IPS-15b (cell line): Measurements from ENCODE around the gene OR12D2.
"Not testable (repeated sequence)": the region's sequence is repeated elsewhere in the genome, so short reads cannot be mapped to it uniquely, and the experiment has no call there.

Source experiments
- H3K27me3 ChIP-seq: one replicate; pipeline ENCODE4 v1.6.1; 2013; ENCODE audit warnings: low read length; ENCODE audit not compliant: control insufficient read depth, insufficient read depth
- H3K36me3 ChIP-seq: one replicate; pipeline ENCODE4 v1.6.1; 2013; ENCODE audit warnings: low read length; ENCODE audit not compliant: control insufficient read depth, insufficient read depth
- H3K4me1 ChIP-seq: one replicate; pipeline ENCODE4 v1.6.1; 2013; ENCODE audit warnings: mild to moderate bottlenecking, low read length; ENCODE audit not compliant: control insufficient read depth, insufficient read depth
- H3K4me3 ChIP-seq: one replicate; pipeline ENCODE4 v1.5.1; 2013; ENCODE audit warnings: low read depth, low read length
- H3K9ac ChIP-seq: one replicate; pipeline ENCODE4 v1.6.1; 2013; ENCODE audit warnings: low read depth, mild to moderate bottlenecking, low read length
- H3K9me3 ChIP-seq: one replicate; pipeline ENCODE4 v1.6.1; 2013; ENCODE audit warnings: mild to moderate bottlenecking, low read length; ENCODE audit not compliant: control insufficient read depth, insufficient read depth

Gene OR12D2, protein sequence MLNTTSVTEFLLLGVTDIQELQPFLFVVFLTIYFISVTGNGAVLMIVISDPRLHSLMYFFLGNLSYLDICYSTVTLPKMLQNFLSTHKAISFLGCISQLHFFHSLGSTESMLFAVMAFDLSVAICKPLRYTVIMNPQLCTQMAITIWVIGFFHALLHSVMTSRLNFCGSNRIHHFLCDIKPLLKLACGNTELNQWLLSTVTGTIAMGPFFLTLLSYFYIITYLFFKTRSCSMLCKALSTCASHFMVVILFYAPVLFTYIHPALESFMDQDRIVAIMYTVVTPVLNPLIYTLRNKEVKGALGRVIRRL

DNA sequence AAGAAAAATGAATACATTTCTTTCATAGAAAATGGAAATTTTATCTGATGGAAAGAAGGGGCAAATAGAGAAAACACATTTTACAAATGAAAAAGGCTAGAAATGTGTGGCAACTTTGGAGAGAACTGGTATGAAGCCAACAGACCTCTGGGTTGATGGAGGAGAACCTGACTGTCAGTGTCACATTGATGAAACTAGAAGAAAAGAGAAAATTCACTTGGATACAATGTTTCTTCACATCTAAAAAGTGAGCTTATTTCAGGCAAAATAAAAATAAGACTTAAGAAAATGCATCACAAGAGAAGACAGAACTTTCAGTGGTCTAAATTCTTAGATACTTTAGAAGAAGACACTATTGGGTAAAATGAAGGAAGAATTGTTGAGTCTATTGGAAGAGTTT is at the start of gene OR12D2:
Gene OR12D2, plus strand, starts transcription at position 301 of the 400 bp plus-strand sequence. CDS start 1,069 bp downstream, outside the sequence.
- Histone ChIP-seq H3K4me3 (no peak within 1 kb of the TSS), H3K9me3 (no peaks in the 10 kb centered on the region), H3K9ac (no peak within 1 kb of the TSS), H3K4me1 (peaks cover 3% of the 10 kb centered on the region), H3K36me3 (no peaks in the 10 kb centered on the region), H3K27me3 (no peaks in the 10 kb centered on the region)

DNA sequence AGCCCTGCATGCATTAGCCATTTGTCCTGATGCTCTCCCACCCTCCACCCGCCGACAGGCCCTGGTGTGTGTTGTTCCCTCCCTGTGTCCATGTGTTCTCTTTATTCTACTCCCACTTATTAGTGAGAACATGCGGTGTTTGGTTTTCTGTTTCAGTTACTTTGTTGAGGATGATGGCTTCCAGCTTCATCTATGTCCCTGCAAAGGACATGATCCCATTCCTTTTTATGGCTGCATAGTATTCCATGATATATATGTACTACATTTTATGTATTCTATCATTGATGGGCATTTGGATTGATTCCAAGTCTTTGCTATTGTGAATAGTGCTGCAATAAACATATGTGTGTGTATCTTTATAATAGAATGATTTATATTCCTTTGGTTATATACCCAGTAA is 46.1 kb upstream of the OR12D2 start:
- not testable (repeated sequence) for H3K4me1 ChIP-seq, H3K4me3 ChIP-seq, H3K27me3 ChIP-seq, H3K36me3 ChIP-seq, H3K9ac ChIP-seq, H3K9me3 ChIP-seq

DNA sequence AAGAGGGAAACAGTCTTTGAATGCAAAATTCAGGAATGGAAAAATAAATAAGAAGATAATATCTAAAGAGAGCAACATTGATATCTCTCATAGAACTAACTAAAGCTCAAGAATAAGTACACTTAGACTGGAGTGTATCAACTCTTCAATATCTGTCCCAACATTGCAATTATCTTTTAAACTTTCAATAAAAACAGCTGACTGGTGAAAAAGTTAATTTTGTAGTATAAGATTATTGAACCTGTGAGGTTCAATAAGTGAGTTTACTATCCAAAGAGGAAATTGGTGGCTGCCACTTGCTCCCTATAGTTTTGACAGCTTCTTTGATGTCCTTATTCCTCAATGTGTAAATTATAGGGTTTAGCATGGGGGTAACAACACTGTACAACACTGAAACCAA is 40.5 kb upstream of the OR12D2 start:
- H3K27me3 ChIP-seq = no peaks in the 10 kb centered on the region
- H3K9ac ChIP-seq = no peak overlapping the region
- H3K36me3 ChIP-seq = no peaks in the 10 kb centered on the region
- H3K4me3 ChIP-seq = no peak overlapping the region
- no peaks in the 10 kb centered on the region for H3K9me3 ChIP-seq
- H3K4me1 ChIP-seq = no peaks in the 10 kb centered on the region

DNA sequence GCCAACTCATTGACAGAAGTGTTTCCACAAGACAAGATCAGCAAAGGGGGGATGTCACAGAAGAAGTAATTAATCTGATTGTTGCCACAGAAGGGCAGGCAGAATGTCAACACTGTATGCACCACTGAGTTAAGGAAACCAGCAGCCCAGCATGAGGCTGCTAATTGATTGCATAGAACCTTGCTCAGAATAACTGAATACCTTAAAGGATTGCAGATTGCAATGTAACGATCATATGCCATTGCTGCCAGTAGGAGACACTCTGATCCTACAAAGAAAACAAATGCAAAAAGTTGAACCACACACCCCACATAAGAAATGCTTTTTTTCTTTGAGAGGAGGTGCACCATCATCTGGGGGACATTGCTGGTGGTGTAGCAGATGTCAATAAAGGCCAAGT is 39.8 kb upstream of the OR12D2 start:
- H3K27me3 ChIP-seq = no peaks in the 10 kb centered on the region
- no peaks in the 10 kb centered on the region for H3K9me3 ChIP-seq
- no peaks in the 10 kb centered on the region for H3K36me3 ChIP-seq
- H3K9ac ChIP-seq = no peak overlapping the region
- H3K4me1 ChIP-seq = no peaks in the 10 kb centered on the region
- H3K4me3 ChIP-seq = no peak overlapping the region

DNA sequence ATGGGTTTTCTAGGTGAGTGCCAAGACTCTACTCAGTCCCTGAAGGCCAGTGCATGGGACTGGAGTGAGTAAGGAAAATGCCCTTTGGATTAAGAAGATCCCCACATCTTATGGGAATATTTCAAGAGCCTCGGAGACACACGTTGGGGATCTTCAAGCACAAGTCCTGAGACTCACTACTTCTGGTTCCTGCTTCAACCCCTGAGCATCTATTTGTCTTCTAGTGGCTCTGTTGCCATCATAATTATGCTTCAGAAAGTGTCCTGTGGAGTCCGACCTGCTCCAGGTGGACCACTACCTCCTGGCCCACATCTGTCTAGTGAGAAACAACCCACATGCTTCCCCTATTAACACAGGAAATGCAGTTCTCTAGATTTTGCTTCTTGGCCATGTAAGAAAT is 26.7 kb upstream of the OR12D2 start, which contains the start of gene OR5V1:
Gene OR5V1, minus strand, starts transcription at position 101 of the 400 bp plus-strand sequence. CDS start 12,670 bp downstream, outside the sequence.
- H3K9ac ChIP-seq = no peak within 1 kb of the TSS
- H3K4me1 ChIP-seq = no peaks in the 10 kb centered on the region
- H3K4me3 ChIP-seq = no peak within 1 kb of the TSS
- no peaks in the 10 kb centered on the region for H3K36me3 ChIP-seq
- no peaks in the 10 kb centered on the region for H3K9me3 ChIP-seq
- no peaks in the 10 kb centered on the region for H3K27me3 ChIP-seq

DNA sequence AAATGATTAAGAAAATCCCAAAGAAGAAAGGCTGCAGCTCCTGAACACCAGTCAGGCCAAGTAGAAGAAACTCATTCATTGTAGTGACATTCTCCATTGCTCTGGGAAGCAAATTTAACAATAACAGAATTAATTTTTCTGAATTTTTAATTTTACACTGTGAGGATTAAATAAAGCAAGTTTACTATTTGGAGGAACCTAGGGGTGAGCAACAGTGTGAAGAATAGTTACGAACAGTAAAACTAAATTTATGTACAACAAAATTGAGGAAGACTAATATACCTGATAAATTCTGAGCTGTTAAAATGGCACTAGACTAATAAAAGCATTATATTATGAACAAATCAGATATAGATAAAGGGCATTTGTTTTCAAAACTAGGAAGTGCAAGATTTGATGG is 20.2 kb upstream of the OR12D2 start, which contains the start of gene OR12D3:
Gene OR12D3, minus strand, starts transcription at position 101 of the 400 bp plus-strand sequence. Its CDS starts 4 bp downstream, at position 97.
- H3K4me1 ChIP-seq = no peaks in the 10 kb centered on the region
- no peaks in the 10 kb centered on the region for H3K27me3 ChIP-seq
- no peaks in the 10 kb centered on the region for H3K36me3 ChIP-seq
- H3K4me3 ChIP-seq = no peak within 1 kb of the TSS
- no peak within 1 kb of the TSS for H3K9ac ChIP-seq
- no peaks in the 10 kb centered on the region for H3K9me3 ChIP-seq

DNA sequence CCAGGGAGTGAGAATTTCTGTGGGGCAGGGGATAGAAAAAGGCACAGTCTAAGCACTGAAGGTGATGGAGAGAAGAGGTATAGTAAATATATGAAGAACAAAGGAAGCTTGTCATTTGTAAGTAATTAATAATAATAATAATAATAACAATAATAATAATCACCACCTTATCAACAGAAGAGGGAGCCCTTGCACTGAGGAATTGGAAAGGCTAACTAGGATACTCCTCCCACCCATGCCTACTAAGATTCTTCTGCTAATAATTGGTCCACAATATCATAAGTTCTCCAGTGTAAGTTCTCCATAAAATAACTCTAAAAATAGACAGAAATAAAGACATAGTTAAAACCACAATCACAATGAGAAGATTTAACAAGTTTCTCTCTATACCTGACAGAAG is 19.4 kb upstream of the OR12D2 start:
- Histone ChIP-seq H3K27me3 (no peaks in the 10 kb centered on the region), H3K36me3 (no peaks in the 10 kb centered on the region), H3K4me1 (no peaks in the 10 kb centered on the region), H3K9ac (no peak overlapping the region), H3K4me3 (no peak overlapping the region), H3K9me3 (no peaks in the 10 kb centered on the region)

DNA sequence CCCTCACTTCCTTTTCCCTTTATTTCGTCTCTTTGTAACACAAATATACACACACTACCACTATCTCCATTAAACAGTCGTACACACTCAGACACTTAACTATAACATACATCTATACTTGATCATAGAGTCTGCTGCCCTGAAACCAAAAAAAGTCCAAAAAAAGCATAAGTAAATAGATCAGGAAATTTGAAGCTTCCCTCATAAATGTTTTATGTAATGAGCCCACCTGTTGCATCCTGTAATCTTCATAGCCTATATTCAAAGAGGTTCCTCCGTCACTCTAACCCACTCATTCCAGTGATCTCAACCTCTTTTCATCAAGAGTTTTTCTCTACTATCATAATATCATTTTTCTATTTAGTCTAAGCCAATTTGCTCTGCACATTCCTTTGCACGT is 6.9 kb upstream of the OR12D2 start:
- no peaks in the 10 kb centered on the region for H3K27me3 ChIP-seq
- H3K9ac ChIP-seq = no peak overlapping the region
- H3K9me3 ChIP-seq = no peaks in the 10 kb centered on the region
- no peaks in the 10 kb centered on the region for H3K36me3 ChIP-seq
- no peaks in the 10 kb centered on the region for H3K4me1 ChIP-seq
- no peak overlapping the region for H3K4me3 ChIP-seq

DNA sequence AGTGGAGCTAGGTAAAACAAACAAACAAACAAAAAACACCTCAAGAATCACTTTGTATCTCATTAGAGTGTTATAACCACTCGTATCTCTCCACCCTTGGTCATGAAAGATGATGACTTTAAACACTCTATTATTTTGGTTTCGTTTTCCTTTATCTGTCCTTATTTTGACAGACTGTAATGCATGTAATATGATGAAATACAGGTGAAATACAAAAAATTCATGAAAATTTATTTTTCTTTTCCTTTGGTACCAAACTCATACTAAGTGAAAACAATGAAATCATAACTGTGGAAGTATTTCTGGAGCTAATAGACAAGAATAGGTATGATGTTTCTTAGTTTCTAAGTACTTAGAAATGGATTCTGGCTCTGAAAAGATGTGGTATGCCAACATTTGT is 4.1 kb downstream of the OR12D2 start:
- H3K4me3 ChIP-seq = no peak overlapping the region
- no peak overlapping the region for H3K9ac ChIP-seq
- peaks cover 3% of the 10 kb centered on the region for H3K4me1 ChIP-seq
- H3K27me3 ChIP-seq = no peaks in the 10 kb centered on the region
- H3K9me3 ChIP-seq = no peaks in the 10 kb centered on the region
- no peaks in the 10 kb centered on the region for H3K36me3 ChIP-seq

DNA sequence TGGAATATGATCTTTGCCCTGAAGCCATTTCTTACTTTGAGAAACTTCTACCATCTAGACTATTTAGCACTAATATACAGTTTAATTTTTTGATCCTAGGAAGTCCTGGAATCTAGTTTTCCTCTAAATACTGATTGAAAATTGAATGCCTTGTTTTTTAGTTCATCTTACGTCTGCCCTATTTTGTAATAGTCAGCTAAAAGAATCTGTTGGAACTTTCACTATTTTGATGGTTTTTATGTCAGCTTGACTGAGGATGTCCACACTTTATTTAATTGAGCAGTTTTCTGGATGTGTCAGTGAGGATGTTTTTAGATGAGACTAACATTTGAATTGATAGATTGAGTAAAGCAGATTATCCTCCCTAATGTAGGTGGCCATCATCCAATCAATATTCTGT is 8.4 kb downstream of the OR12D2 start:
- no peak overlapping the region for H3K9ac ChIP-seq
- H3K36me3 ChIP-seq = no peaks in the 10 kb centered on the region
- no peak overlapping the region for H3K4me3 ChIP-seq
- H3K9me3 ChIP-seq = no peaks in the 10 kb centered on the region
- H3K4me1 ChIP-seq = no peaks in the 10 kb centered on the region
- no peaks in the 10 kb centered on the region for H3K27me3 ChIP-seq

DNA sequence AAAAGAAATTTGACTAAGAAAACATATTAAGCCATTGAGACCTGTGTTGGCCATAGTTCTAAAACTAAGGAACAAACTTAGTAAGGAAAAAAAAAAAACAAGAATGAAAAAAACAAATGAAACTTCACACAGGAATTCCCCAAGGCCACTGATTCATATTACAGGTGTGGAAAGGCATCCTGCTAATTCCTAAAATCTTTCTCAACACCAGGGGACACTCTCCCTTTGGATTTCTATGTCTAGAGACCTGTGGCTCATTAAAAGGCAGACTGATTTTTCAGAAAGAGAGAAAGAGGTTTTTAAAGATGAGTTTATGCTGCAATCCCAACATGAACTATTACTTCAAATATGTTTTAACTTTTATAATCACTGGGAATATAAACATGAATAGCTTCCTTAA is 19.2 kb downstream of the OR12D2 start, which contains the start of gene OR12D1:
Gene OR12D1, plus strand, starts transcription at position 341 of the 400 bp plus-strand sequence.
- H3K36me3 ChIP-seq = no peaks in the 10 kb centered on the region

DNA sequence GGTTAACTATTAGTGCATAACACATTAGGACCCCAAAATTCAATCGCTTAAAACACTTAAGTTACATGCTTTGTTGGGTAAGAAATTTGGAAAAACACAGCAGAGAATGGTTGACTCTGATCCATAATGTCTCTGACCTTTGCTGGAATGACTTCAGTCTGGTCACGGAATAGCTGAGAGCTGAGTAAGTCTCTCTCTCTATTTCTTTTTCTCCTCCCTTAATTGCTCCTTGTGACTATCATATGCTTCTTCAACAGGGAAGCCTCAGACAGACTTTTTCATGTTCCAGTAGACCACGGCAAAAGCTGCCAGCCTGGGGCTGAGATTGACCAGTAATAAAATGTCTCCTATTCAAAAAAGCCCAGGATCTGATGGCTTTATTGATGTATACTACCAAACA is 24.1 kb downstream of the OR12D2 start:
- Histone ChIP-seq H3K4me1 (no peaks in the 10 kb centered on the region), H3K4me3 (no peak overlapping the region), H3K27me3 (no peaks in the 10 kb centered on the region), H3K36me3 (no peaks in the 10 kb centered on the region), H3K9ac (no peak overlapping the region), H3K9me3 (no peaks in the 10 kb centered on the region)

More for the DNA sequence above, 19.2 kb downstream of the OR12D2 start, which contains the start of gene OR12D1:
- Histone ChIP-seq H3K27me3 (no peaks in the 10 kb centered on the region), H3K4me1 (no peaks in the 10 kb centered on the region), H3K9me3 (no peaks in the 10 kb centered on the region), H3K9ac (no peak within 1 kb of the TSS), H3K4me3 (no peak within 1 kb of the TSS)
